Astrocyte of the spinal cord (primary cell): ENCODE data around the gene NME2.
A peak's percentile ranks its signal among the peaks of the same experiment; 100 is the strongest.
"Not testable (repeated sequence)": the region's sequence is repeated elsewhere in the genome, so short reads cannot be mapped to it uniquely, and the experiment has no call there.

ENCODE experiments used
- DNase-seq: peaks from one replicate; pipeline ENCODE4 v3.0.0; 2011; ENCODE audit warnings: low read depth, low spot score
- H3K4me3 ChIP-seq: 2 replicates; pipeline ENCODE4 v1.5.1; 2011; ENCODE audit warnings: low read depth, mild to moderate bottlenecking, low read length, moderate library complexity
- in situ Hi-C: cut with HindIII; loops from 2 replicates; pipeline ENCODE4 v1.10.0; 2017; ENCODE audit warnings: low sequenced_read_pairs
- TF ChIP-seq, protein P1 (sequence below): IDR thresholded peaks from 2 replicates; pipeline ENCODE4 v1.5.1; 2012; ENCODE audit warnings: low read depth, mild to moderate bottlenecking, low read length, inconsistent platforms

NME2 gene

DNA sequence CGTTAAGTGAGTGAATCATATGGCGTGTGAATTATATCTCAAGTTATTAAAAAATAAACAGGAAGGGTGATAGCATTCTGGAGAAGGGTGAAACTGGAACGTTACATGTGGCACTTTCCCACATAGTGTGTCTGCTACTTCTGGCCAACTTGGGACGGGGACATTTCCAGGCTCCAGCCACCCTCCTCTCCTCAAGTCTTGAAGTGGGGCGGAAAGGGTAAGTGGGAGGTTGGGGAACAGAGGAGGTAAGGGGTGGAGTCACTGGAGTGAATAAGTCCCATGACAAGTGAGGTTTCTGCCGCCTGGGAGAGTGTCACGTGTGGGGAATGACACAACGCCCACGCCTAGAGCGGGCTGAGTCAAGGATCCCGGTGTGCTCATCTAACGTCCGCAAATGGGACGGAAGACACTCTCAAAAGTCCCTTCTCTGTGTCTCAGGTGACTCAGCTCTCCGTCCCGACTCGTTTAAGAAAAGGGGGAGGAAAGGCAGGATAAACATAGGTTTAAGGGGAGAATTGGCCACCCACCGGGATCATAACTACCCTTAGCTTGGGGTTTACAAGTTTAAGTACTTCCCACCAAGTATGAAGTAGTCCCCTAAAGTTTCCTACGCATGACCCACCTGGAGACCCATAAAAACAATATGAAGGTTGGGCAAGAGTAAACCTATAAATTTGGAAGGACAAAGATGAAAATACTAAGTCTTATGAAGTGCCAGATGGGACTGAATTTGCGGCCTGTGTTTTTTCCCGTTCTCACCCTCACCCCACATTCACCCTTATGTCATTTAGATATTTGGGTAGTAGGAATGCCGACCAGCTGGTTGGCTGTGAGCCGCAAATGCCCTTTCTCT, 44.4 kb upstream of the NME2 start:
- in situ Hi-C loops: no loop called here
- TF ChIP-seq, protein P1, sequence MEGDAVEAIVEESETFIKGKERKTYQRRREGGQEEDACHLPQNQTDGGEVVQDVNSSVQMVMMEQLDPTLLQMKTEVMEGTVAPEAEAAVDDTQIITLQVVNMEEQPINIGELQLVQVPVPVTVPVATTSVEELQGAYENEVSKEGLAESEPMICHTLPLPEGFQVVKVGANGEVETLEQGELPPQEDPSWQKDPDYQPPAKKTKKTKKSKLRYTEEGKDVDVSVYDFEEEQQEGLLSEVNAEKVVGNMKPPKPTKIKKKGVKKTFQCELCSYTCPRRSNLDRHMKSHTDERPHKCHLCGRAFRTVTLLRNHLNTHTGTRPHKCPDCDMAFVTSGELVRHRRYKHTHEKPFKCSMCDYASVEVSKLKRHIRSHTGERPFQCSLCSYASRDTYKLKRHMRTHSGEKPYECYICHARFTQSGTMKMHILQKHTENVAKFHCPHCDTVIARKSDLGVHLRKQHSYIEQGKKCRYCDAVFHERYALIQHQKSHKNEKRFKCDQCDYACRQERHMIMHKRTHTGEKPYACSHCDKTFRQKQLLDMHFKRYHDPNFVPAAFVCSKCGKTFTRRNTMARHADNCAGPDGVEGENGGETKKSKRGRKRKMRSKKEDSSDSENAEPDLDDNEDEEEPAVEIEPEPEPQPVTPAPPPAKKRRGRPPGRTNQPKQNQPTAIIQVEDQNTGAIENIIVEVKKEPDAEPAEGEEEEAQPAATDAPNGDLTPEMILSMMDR: no peak
- DNase-seq: peak; percentile 90
- H3K4me3 ChIP-seq: peak overlapping the region; percentile 57

DNA sequence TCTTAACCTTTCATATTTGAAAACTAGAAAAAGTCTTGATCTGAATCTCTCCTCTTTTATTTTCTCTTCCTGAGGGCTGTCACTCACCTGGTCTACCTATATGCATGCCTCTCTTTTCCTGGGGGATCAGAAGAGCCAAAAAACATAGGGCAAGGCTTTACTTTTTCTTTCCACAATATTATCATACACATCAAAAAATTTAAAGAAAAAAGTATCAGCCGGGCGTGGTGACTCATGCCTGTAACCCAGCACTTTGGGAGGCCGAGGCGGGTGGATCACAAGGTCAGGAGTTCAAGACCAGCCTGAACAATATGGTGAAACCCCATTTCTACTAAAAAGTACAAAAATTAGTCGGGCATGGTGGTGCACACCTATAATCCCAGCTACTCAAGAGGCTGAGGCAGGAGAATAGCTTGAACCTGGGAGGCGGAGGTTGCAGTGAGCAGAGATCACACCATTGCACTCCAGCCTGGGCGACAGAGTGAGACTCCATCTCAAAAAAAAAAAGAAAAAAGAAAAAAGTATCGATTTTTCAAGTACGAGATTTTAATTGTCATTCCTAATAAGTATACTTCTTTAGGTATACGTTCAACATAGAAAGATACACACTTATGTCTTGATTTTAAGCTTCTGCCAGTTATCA, 43.6 kb upstream of the NME2 start:
- H3K4me3 ChIP-seq, in situ Hi-C loops, DNase-seq: not testable (repeated sequence)

DNA sequence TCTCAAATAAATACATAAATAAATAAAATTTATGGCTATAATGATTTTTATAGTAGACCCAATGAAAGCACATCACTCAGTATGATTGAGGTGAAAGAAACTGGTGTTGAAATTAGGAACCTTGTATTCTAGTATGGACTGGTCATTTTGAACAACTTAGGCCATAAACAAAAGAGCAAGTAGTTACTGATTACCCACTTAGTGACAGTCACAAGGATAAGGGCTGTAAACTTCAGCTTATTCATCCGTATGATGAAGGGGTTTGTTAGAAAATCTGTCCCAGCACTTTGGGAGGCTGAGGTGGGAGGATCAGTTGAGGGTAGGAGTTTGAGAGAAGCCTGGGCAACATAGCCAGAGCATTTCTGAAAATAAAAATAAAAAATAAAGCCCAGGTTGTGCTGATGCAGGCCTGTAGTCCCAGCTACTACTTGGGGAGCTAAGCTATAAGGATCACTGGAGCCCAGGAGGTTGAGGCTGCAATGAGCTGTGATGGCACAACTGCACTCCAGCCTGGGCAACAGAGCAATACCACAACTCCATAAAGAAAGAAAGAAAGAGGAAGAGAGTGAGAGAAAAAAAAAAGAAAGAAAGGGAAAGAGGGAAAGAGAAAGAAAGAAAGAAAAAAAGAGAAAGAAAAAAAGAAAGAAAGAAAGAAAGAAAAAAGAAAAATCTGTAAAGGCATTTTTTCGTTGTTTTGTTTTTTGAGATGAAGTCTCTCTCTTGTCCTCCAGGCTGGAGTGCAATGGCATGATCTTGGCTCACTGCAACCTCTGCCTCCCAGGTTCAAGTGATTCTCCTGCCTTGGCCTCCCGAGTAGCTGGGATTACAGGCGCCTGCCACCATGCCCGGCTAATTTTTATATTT, 41.3 kb upstream of the NME2 start:
- in situ Hi-C loops: no loop called here
- TF ChIP-seq, protein P1: no peak
- H3K4me3 ChIP-seq: no peak overlapping the region
- no peak for DNase-seq

DNA sequence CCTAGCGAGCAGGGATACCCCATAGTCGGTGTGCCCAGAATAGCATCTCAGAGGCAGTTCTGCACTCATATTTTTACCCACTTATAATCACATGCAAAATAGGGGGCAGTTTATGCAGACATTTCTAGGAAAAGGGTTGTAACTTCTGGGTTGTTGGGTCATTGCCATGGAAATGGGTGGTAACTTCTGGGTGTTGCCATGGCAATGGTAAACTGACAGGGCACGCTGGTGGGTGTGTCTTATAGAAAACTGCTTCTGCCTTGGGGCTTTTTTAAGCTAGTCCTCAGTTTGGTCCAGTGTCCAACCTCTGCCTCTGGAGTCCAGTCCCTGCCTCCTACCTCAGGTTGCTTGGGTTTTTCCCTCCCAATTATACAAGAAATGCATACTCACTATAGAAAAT, 38.1 kb upstream of the NME2 start:
- DNase-seq: no peak
- TF ChIP-seq, protein P1: no peak
- in situ Hi-C loops: no loop called here
- no peak overlapping the region for H3K4me3 ChIP-seq

DNA sequence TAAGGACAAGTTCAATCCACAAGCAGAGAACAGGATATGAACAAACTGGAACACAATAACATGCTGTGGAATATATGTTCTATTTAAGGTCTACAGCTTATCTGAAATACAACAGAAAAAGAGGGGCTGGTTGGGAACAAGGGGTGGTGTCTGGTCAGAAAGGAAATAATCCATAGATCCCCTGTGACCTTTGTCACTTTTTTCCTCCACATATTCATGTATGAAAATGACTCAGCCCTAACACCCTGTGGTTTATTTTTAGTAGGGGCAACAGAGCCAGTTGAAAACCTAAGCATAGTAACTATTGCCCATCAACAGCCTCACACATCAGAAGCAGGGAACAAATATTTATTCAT, 33.3 kb upstream of the NME2 start:
- in situ Hi-C loops: no loop called here
- TF ChIP-seq, protein P1: no peak
- no peak overlapping the region for H3K4me3 ChIP-seq
- no peak for DNase-seq

DNA sequence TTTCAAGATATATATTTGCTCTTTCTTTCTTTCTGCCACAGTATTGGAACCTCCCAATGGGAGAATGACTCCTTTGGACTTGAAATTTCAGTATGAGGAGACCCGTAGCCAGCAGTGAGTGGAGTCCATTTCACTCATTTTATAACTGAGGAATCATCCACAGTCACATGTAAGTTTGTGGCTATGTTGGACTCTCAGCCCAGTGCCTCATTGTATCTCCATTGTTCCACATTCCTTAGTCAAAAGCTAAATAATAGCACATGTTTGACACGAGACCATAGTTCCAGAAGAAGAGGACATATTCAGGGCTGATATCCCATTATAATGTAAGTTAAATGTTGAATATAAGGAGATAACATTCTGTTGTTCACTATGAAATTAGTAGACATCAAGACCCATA, 32.8 kb upstream of the NME2 start:
- in situ Hi-C loops: no loop called here
- H3K4me3 ChIP-seq: no peak overlapping the region
- TF ChIP-seq, protein P1: no peak

More for the DNA sequence above, 32.8 kb upstream of the NME2 start:
- DNase-seq: no peak
